NCI-H2196 treated with DMSO at 0.1 percent for 48 hours (cell line): ENCODE data around the gene HDDC3.

Experiments
- DNase-seq: peaks from one replicate; lab custom pipeline; 2025; ENCODE audit not compliant: unreplicated experiment; lab: John Stamatoyannopoulos, UW

Gene HDDC3

DNA sequence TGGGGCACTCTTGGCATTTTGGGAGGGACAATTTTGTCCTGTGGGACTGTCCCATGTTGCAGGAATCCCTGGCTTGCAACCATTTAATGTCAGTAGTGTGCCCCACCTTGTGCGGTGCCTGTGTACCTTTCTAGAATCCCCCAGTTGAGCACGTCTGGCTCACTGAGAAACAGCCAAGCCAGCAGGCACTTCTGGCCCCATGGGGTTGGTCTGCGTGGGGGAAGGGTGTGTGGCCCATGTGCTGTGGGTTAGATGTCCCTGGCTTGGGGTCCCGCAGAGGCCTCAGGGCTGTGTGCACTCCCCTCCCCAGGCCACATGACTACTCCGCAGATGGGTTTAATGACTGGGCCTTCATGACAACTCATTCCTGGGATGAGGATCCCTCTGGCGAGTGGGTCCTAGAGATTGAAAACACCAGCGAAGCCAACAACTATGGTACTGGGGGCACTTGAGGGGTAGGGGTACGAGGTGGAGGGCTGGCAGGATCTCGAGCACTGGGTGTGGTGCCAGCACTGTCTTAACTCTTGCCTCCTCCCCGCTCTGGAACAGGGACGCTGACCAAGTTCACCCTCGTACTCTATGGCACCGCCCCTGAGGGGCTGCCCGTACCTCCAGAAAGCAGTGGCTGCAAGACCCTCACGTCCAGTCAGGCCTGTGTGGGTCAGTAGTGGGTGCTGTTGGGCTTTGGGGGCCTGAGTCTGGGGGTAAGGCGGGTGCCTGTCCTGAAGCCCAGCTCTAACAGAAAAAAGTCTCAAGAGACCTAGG lies 51.8 kb downstream of the HDDC3 start:
- DNase-seq: no peak
